PFSK-1 (cell line): ENCODE data around the gene IL6.

Experiments used
- TAF1 ChIP-seq: IDR thresholded peaks from 2 replicates; pipeline ENCODE4 v1.6.1; 2012; ENCODE audit warnings: low read length, control low read depth, borderline replicate concordance; ENCODE audit not compliant: insufficient read depth
- TF ChIP-seq, protein P1 (sequence below), 2 experiments: IDR thresholded peaks; 2 replicates each; pipeline versions ENCODE4 v1.6.1 to v1.8.0; 2011 to 2012; ENCODE audit warnings: low read depth in 2 of 2, low read length in 2 of 2, control low read depth in 1 of 2, inconsistent platforms in 1 of 2, mild to moderate bottlenecking in 1 of 2, moderate library complexity in 1 of 2; ENCODE audit not compliant: insufficient read depth in 1 of 2

DNA sequence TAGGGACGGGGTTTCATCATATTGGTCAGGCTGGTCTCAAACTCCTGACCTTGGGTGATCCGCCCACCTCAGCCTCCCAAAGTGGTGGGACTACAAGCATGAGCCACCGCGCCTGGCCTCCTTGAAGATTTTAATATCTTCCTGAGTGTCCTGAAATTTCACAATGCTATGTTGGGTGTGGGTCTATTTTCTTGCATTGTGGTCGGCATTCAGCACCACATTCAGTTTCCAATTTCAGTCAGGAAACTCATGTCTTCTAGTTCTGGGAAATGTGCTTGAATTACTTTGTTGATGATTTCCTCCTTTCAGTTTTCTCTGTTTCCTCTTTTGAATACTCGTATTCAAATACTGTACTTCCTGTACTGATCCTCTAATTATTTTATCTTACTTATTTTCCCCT lies 49.3 kb upstream of the IL6 start:
- no peak for TF ChIP-seq TAF1
- TF ChIP-seq, protein P1, sequence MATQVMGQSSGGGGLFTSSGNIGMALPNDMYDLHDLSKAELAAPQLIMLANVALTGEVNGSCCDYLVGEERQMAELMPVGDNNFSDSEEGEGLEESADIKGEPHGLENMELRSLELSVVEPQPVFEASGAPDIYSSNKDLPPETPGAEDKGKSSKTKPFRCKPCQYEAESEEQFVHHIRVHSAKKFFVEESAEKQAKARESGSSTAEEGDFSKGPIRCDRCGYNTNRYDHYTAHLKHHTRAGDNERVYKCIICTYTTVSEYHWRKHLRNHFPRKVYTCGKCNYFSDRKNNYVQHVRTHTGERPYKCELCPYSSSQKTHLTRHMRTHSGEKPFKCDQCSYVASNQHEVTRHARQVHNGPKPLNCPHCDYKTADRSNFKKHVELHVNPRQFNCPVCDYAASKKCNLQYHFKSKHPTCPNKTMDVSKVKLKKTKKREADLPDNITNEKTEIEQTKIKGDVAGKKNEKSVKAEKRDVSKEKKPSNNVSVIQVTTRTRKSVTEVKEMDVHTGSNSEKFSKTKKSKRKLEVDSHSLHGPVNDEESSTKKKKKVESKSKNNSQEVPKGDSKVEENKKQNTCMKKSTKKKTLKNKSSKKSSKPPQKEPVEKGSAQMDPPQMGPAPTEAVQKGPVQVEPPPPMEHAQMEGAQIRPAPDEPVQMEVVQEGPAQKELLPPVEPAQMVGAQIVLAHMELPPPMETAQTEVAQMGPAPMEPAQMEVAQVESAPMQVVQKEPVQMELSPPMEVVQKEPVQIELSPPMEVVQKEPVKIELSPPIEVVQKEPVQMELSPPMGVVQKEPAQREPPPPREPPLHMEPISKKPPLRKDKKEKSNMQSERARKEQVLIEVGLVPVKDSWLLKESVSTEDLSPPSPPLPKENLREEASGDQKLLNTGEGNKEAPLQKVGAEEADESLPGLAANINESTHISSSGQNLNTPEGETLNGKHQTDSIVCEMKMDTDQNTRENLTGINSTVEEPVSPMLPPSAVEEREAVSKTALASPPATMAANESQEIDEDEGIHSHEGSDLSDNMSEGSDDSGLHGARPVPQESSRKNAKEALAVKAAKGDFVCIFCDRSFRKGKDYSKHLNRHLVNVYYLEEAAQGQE (IDR thresholded peaks at IDR 0.05; ENCODE audit: insufficient read depth in 1 of 2, low read depth in 2 of 2, low read length in 2 of 2): no peak
